Lower leg skin (tissue), 4 donors: ENCODE data around the gene KRT76. TPM values are rescaled to one million over a fixed set of nuclear protein-coding genes. Genes with fewer than 3 reads are reported as not detected.

Source experiments
- DNase-seq, 2 donors: peaks; one replicate each; pipeline ENCODE4 v3.0.0-alpha.2; 2019; ENCODE audit warnings: low spot score in 2 of 2
- H3K4me3 ChIP-seq: fragments of 200-600 bp; sonication (generic); 2 replicates; pipeline ENCODE4 v1.5.1; 2017; ENCODE audit warnings: mild to moderate bottlenecking, low read depth; ENCODE audit not compliant: poor library complexity, severe bottlenecking
- CTCF ChIP-seq, 3 donors: fragments of 450-650 bp; IDR thresholded peaks; one replicate each; pipeline ENCODE4 v1.5.1; 2016; ENCODE audit warnings: antibody characterized with exemption in 3 of 3, mild to moderate bottlenecking in 3 of 3, moderate library complexity in 2 of 3
- POLR2A ChIP-seq, 2 donors: fragments of 450-650 bp; IDR thresholded peaks; one replicate each; pipeline ENCODE4 v1.6.1; 2016 to 2017; ENCODE audit warnings: antibody characterized with exemption in 2 of 2, mild to moderate bottlenecking in 1 of 2, moderate library complexity in 1 of 2
- WGBS, 2 donors: methylation state at CpG; one replicate each; pipeline ENCODE4 v1.1.5; 2018; 5-methylcytosine and 5-hydroxymethylcytosine counted together
- intact Hi-C: fragments of 100-400 bp; cut with DNase I; formaldehyde crosslinking; loops from one replicate; pipeline ENCODE4 v1.15.0; 2023; ENCODE audit warnings: low total_unique reads
- total RNA-seq, 4 donors: library from RNA; depleted of rRNA; stranded (reverse); fragments of >200 nt; gene quantifications; one replicate each; pipeline ENCODE4 v1.1.0, GENCODE V29; 2016

Gene KRT76
- total RNA-seq, 4 donors from 2014 or later, result not detected

- TF ChIP-seq CTCF (IDR thresholded peaks at IDR 0.05) (no peak), POLR2A (IDR thresholded peaks at IDR 0.05) (no peak)
- intact Hi-C loops, result no loop called here
- no peak overlapping the region for H3K4me3 ChIP-seq
- WGBS, 2 donors, result 80 to 89% methylated on average over 10 of the region's 10 CpGs
- no peak for DNase-seq
Measured at GRCh38 chr12:52792185-52793029, 15.3 kb upstream of the KRT76 start.

- intact Hi-C loops, result no loop called here
- WGBS, 2 donors, result 90 to 92% methylated on average over 11 to 12 of the region's 12 CpGs
- H3K4me3 ChIP-seq, result no peak overlapping the region
- TF ChIP-seq CTCF (IDR thresholded peaks at IDR 0.05) (no peak), POLR2A (IDR thresholded peaks at IDR 0.05) (no peak)
- DNase-seq, result no peak
Measured at GRCh38 chr12:52791271-52792184, 14.4 kb upstream of the KRT76 start.

GRCh38 chr12:52790427-52791270 is 13.5 kb upstream of the KRT76 start:
- no peak overlapping the region for H3K4me3 ChIP-seq
- TF ChIP-seq CTCF (IDR thresholded peaks at IDR 0.05), result no peak
- no peak for TF ChIP-seq POLR2A (IDR thresholded peaks at IDR 0.05)
- WGBS, 2 donors, result 75% methylated on average over 19 of the region's 19 CpGs
- no peak for DNase-seq
- intact Hi-C loops, result no loop called here

GRCh38 chr12:52789637-52790426 is 12.7 kb upstream of the KRT76 start:
- no peak overlapping the region for H3K4me3 ChIP-seq
- TF ChIP-seq POLR2A (IDR thresholded peaks at IDR 0.05) (no peak), CTCF (IDR thresholded peaks at IDR 0.05) (no peak)
- DNase-seq, result no peak

More at GRCh38 chr12:52789637-52790426, 12.7 kb upstream of the KRT76 start:
- 23 to 45% methylated on average over 46 to 49 of the region's 50 CpGs for WGBS, 2 donors
- intact Hi-C loops, result no loop called here
